GM19043 (cell line): ENCODE data around the gene PATJ.
"Not testable (repeated sequence)": the region's sequence is repeated elsewhere in the genome, so short reads cannot be mapped to it uniquely, and the experiment has no call there.

Experiments used
- ATAC-seq: cut with Tn5 transposase; IDR thresholded peaks from one replicate; pipeline ENCODE4 v1.9.1; 2021; ENCODE audit warnings: low read depth; ENCODE audit not compliant: unreplicated experiment

Gene PATJ

GRCh38 chr1:61812916-61813315 lies 70.6 kb downstream of the PATJ start:
- no peak for ATAC-seq

- no peak for ATAC-seq
Observed at GRCh38 chr1:61816191-61816590, 73.9 kb downstream of the PATJ start.

- ATAC-seq = no peak
Observed at GRCh38 chr1:61818992-61819391, 76.7 kb downstream of the PATJ start.

GRCh38 chr1:61819421-61819820 lies 77.1 kb downstream of the PATJ start:
- ATAC-seq = no peak

GRCh38 chr1:61825393-61825792 lies 83.1 kb downstream of the PATJ start:
- no peak for ATAC-seq

GRCh38 chr1:61828805-61829204 lies 86.5 kb downstream of the PATJ start:
- no peak for ATAC-seq

- ATAC-seq = no peak
Observed at GRCh38 chr1:61836649-61837048, 94.4 kb downstream of the PATJ start.

- ATAC-seq = not testable (repeated sequence)
Observed at GRCh38 chr1:61837607-61838006, 95.3 kb downstream of the PATJ start.

GRCh38 chr1:61839679-61840078 lies 97.4 kb downstream of the PATJ start:
- ATAC-seq = no peak

GRCh38 chr1:61842036-61842435 lies 99.8 kb downstream of the PATJ start:
- ATAC-seq = no peak

- no peak for ATAC-seq
Observed at GRCh38 chr1:61842863-61843514, 100.7 kb downstream of the PATJ start.

GRCh38 chr1:61844006-61844405 lies 101.7 kb downstream of the PATJ start:
- ATAC-seq = no peak

- ATAC-seq = not testable (repeated sequence)
Observed at GRCh38 chr1:61844664-61845063, 102.4 kb downstream of the PATJ start.

GRCh38 chr1:61851235-61851634 lies 109.0 kb downstream of the PATJ start:
- ATAC-seq = no peak

GRCh38 chr1:61851849-61852669 lies 109.8 kb downstream of the PATJ start:
- ATAC-seq = no peak

- no peak for ATAC-seq
Observed at GRCh38 chr1:61852670-61853015, 110.4 kb downstream of the PATJ start.

- ATAC-seq = no peak
Observed at GRCh38 chr1:61853583-61853982, 111.3 kb downstream of the PATJ start.

- ATAC-seq = no peak
Observed at GRCh38 chr1:61864489-61864888, 122.2 kb downstream of the PATJ start.

GRCh38 chr1:61865646-61866220 lies 123.5 kb downstream of the PATJ start:
- no peak for ATAC-seq

- ATAC-seq = no peak
Observed at GRCh38 chr1:61869691-61870109, 127.4 kb downstream of the PATJ start.

GRCh38 chr1:61872206-61872605 lies 129.9 kb downstream of the PATJ start:
- ATAC-seq = no peak

- ATAC-seq = no peak
Observed at GRCh38 chr1:61873581-61873980, 131.3 kb downstream of the PATJ start.
